Activated CD4-positive, alpha-beta T cell treated with anti-CD3 and anti-CD28 coated beads, Interleukin-10, Interleukin-2, amounts not matched to agents 100 ng/mL and 50 ng/mL, durations not matched to agents 16 hours and 8 hours (primary cell): ENCODE results near the gene ZNF718.
"Not testable (repeated sequence)": the region's sequence is repeated elsewhere in the genome, so short reads cannot be mapped to it uniquely, and the experiment has no call there.

Source experiments
- DNase-seq: peaks from one replicate; pipeline ENCODE4 v3.0.0-alpha.2; 2020

Gene ZNF718

DNA sequence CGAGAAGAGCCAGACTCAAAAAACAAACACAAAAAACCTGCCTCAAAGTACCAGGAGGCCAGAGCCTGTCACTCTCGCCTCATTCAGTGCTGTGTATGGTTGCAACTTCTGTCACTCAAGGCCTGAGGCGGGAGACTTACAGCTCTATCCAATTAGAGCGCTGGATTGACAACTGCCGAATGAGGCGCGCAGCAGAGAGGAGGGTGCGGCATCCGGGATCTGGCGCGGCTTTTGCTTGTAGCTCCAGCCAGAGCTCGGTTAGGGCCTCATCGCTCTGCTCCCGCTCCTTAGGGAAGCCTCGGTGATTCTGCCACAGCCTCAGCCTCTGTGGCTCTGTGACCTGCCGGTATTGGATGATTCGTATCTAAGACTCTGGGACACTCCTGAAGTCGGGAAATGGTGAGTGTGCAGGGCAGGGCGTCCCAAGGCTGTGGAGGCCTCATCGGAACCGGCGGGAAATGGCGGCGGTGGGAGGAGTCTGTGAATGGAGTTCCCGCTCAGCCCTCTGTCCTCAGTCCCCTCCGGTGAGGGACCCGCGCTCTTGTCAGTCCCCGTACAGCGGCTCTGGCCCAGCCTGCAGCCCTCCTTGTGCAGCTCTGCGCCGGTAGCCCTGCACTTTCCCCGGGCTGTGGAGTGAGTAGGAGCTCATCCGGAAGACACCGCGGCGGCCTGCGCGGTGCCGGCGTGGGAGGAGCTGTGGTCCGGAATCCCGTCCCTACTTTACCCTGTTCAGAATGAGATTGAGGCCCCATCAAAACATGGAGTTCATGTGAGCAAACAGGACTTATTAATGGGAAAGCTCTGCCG lies at the start of gene ZNF718:
Gene ZNF718 (plus strand): TSS at position 227 of the 807 bp plus-strand sequence. CDS start 170 bp downstream, at position 397.
- DNase-seq: peak; percentile 96

DNA sequence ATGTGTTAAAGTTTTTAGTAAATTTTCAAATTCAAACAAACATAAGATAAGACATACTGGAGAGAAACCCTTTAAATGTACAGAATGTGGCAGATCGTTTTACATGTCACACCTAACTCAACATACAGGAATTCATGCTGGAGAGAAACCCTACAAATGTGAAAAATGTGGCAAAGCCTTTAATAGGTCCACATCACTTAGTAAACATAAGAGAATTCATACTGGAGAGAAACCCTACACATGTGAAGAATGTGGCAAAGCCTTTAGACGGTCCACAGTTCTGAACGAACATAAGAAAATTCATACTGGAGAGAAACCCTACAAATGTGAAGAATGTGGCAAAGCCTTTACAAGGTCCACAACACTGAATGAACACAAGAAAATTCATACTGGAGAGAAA lies 38.4 kb upstream of the ZNF718 start:
- no peak for DNase-seq

DNA sequence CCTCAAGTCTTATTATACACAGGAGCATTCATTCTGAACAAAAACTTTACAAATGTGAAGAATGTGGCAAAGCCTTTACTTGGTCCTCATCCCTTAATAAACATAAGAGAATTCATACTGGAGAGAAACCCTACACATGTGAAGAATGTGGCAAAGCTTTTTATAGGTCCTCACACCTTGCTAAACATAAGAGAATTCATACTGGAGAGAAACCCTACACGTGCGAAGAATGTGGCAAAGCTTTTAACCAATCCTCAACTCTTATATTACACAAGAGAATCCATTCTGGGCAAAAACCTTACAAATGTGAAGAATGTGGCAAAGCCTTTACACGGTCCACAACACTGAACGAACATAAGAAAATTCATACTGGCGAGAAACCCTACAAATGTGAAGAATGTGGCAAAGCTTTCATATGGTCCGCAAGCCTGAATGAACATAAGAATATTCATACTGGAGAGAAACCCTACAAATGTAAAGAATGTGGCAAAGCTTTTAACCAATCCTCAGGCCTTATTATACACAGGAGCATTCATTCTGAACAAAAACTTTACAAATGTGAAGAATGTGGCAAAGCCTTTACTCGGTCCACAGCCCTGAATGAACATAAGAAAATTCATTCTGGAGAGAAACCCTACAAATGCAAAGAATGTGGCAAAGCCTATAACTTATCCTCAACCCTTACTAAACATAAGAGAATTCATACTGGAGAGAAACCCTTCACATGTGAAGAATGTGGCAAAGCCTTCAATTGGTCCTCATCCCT lies 37.6 kb upstream of the ZNF718 start:
- not testable (repeated sequence) for DNase-seq

DNA sequence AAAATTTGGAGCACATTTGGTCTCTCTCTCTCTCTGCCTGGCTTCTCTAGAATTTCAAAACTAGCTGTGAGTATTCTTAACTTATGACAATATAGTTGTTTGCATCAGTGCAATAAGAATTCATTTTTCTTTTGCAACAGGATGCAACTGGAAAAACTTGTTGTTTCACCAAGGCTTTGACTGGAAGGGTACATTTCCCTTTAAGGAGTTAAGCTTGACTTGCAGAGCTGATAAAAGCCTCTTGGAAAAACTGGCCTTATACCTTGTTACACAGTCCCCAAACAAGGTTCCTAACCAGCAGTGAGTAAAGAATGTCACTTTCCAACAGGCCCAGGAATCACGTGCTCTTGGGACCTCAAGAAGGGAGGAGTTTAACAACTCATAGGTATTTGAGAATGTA lies 25.9 kb upstream of the ZNF718 start:
- no peak for DNase-seq

DNA sequence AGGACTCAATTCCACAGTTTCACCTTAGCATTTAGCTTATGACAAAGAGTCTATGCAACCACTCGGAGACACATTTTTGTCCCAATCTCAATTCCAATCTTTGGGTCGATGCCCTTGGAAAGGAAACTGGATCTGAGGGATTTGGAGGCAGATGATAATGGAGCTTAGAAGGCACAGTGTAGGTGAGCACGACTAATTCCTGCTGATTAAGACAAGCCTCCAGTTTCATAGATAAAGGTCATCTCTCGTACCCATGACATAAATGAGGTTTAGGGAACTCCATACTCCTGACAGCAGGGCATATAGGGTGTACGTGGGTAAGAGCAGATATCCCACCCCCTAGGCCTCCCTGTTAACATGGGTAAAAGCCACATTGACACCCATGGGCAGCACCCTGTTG lies 24.4 kb upstream of the ZNF718 start:
- no peak for DNase-seq

DNA sequence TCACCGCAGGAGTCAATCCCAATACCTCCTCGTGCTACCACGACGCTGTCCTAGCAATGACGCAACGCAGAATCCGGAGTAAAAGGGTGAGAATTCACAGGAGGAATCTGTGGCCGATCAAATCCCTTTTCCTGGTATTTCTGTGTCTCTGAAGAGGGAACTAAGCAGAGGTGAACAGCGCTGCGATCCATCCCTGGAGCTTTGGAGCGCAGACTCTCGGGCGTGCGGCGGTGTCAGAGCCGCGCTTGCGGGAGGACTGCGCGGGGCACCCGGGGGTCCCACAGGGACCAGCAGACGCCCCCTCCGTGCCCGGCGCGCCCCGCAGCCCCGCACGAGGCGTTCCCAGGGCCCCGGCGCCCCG lies 17.2 kb upstream of the ZNF718 start:
- DNase-seq: no peak

DNA sequence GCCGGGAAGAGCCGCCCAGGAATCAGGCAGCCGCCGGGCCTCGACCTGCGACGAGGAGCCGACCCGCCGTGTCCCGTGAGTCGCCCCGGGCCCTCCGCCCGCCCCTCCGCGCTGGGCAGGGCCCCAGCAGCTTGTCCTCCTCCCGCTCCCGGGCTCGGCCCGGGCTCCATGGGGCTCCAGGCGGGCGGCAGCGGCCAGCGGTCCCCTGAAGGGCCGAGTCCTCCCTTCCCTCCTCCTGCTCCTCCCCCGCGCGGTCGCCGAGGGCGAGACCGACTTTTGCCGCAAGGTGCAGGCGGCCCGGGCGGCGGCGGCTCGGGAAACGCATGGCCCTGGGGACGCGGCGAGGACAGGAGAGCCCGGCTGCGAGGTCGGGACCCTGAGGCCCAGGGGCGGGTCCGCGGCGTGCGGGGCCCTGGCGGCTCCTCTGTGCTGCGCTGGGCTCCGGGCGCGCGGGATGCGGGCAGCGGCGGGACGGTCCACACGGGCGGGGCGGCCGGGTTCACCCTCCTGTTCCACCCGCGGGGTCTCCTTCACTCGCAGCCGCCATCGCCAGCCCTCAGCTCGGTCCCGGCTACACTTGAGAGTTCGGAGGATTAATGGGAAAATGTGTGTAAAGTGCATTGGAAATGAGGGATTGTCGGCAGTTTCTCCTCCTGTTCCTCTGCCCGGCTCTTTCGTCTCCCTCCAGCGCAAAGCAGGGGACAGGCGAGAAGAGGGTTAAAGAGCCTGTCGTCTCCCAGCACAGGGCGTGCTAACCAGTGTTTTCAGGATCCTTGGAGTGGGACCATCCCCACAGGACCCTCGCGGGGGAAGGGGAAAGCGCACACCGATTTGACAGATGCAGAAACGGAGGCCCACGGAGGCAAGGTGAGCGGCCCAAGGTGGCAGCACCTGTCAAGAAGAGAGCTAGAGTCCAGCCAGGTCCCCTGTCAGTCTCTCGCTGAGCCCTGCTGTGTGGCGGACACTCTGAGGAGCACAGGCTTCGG lies 16.6 kb upstream of the ZNF718 start:
- no peak for DNase-seq

DNA sequence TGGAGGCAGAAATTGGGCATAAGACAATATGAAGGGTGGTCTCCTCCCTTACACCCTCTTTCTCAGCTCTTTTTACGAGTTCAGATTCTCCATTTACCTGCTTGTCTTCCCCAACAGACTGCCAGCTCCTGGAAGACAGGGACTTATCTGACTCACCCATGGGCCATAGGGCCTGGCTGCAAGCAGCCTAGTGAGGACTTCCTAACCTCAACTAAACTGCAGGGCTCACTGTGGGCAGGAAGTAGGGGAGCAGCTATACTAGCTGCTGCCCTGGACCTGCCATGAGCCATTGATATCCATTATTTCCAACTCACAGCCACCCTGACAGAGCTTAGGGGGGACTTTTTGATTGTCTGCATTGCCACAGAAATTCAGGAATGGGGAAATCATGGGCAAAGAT lies 11.5 kb upstream of the ZNF718 start:
- DNase-seq: no peak

DNA sequence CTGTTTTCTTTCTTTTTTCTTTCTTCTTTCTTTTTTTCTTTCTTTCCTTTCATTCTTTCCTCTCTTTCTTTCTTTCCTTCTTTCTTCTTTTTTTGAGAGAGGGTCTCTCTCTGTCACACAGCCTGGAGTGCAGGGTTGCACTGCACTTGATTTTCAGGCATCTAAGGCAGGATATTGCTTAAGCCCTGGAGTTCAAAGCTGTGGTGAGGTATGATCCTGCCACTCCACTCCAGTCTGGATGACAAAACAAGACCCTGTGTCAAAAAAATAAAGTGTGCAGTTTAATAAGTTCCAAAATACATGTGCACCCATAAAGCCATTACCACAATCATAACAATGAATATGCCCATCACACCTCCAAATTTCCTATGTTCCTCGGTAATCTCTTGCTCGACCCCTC lies 10.6 kb upstream of the ZNF718 start:
- DNase-seq: no peak

DNA sequence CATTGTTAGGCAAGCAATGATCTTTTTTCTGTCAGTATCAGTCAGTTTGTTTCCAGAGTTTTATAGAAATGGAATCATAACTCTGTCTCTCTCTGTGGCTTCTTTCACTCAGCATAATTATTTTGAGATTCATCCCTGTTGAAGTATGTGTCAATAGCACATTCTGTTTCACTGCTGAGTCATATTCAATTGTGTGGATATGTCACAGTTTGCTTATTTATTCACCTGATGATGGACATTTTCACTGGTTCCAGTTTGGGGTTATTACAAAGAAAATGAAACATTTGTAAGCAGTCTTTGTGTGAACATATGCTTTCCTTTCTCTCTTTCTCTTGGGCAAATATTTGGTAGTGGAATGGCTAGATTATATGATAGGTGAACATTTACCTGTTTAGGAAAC lies 10.2 kb upstream of the ZNF718 start:
- DNase-seq: no peak

DNA sequence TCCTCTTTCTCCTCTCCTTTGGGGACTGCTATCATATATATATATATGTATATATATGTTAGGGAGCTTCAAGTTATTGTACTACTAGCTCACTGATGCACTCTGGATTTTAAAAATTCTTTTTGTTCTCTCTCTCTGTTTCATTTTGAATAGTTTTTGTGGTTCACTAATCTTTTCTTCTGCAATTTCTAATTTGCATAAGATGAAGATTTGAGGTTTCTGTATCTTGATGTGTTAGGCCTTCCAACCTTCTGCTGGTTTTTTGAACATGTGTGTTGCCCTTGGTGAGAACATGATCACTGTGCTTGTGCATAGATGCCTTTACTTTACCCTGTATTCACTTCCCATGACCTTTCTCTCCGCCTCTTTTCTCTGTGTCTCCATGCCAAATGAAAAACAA lies 7.8 kb upstream of the ZNF718 start:
- no peak for DNase-seq

DNA sequence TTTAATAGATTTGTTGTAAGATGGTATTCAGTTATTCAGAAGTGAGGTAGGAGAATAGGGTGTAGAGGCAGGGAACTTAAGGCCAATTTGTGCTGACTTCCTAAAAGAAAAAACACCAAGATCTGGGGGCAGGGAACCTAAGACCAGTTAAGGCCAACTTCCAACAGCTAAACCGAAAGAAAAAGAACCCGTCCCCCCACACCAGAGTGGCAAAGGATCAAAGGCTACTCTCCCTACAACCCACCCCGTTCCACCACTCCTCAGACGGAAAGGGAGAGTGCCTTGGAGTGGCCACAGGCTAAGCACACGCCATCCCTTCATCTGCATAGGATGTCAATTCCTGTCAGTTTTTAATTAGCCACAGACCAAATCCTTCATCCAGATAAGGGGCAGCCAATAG lies 3.7 kb upstream of the ZNF718 start:
- DNase-seq: no peak

DNA sequence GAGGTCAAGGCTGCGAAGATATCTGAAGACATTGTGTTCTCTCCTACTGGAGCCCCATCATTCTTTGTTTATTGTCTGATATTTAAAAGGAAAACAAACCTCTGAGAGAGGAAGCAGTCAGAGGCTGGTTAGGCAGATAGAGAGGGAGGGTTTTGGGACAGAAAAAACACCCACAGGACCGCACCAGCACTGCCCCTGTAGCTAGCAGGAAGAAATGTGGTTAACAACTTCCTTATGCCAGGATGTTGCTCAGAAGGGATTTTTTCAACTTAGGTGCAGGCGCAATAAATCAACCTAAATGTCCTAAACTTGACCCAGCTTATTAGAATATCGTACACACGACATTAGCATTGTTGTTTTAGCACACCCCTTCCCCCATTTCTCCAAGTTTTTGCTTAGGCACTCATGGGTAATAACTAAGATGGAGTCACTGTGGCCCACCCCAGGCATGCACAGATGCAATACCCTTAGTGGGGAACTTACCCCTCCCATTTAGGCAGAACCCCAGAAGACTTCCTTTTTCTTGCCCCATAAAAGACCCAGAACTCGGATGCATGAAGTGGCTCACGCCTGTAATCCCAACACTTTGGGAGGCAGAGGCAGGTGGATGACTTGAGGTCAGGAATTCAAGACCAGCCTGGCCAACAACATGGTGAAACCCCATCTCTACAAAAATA lies 2.8 kb upstream of the ZNF718 start:
- peak; percentile 50 for DNase-seq

DNA sequence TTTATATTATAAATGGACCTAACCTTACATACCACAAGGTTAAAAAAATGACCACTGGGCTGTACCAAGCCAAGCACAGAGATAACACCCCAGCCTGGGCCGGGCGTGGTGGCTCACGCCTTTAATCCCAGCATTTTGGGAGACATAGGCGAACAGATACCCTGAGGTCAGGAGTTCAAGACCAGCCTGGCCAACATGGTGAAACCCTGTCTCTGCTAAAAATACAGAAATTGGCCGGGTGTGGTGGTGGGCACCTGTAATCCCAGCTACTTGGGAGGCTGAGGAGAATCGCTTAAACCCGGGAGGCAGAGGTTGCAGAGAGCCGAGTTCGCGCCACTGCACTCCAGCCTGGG lies 403 bp upstream of the ZNF718 start:
- DNase-seq: not testable (repeated sequence)

DNA sequence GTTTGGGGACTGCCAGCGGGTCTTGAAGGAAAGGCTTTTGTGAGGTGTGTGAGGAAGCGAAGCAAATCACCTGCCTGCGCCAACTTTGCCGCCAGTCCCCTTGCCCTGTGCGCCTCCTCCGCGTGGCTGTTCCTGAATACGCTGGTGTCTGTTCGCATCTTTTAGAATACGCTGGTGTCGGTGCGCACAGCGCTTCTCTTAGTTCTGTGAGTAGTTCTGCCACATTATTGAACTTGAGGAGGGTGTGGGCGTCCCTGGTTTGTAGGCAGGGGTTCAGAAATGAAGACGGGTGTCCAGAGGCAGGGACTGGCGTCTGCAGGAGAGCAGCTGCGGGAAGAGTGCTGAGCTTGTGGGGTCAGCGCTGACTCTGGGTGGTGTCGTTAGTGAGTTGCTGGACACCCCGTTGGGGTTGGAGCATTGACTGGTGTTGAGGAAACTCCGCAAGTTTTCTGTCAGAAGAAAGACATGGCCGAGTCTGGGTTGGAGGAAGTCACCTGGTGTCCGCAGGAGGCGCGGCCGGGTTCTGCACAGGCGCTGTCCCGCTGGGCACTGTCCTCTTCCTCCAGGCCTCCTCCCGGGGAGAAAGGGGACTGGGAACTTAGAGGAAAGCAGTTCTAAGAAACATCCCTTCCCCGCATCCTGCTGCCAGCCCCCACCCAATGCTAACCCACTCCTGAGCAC lies 930 bp downstream of the ZNF718 start:
- DNase-seq: peak; percentile 41

DNA sequence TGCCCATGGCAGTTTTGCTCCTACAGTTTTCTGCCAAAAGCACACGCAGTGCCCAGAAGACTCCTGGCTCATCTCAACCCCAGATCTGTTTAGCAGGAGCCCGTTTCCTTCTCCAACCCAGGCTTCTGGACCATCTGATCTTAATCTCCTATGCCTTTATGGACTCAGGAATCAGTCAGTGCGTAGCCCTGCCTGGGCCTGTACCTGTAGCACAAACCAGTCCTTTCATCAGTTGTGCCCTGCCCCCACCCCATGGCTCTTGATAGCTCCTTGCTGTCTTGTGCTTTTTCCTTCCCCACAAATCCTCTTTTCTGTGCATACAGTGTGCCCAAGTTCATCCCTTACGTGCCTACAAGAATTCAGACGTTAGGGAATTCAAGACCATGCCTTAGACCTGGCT lies 1.5 kb downstream of the ZNF718 start:
- no peak for DNase-seq

DNA sequence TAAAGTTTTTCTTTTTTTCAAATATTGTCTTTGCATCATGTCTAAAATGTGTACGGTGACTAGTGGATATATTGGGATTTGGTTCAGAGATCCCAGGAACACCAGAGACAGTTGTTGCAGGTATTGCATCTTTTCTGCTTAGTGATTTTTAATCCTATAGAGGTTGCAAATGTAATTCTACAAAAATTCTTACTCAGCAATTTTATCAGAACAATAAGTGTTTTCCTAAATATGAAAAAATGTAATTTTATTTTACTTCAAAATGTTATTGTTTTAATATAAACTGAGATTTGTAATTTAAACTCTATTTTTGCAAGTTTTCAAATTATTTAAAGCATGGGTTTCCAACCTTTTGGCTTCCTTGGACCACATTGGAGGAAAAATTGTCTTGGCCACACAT lies 8.2 kb downstream of the ZNF718 start:
- no peak for DNase-seq

DNA sequence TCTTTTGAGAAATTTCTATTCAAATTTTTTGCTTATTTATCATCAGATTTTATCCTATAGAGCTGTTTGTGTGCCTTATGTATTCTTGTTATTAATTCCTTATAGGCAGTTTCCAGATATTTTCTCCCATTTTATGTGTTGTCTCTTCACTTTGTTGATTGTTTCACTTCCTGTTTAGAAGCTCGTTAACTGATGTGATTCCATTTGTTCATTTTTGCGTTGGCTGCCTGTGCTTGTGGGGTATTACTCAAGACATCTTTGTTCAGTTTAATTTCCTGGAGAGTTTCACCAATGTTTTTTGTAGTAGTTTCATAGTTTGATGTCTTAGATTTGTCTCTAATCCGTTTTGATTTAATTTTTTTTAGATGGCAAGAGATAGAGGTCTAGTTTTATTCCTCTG lies 14.6 kb downstream of the ZNF718 start:
- no peak for DNase-seq

DNA sequence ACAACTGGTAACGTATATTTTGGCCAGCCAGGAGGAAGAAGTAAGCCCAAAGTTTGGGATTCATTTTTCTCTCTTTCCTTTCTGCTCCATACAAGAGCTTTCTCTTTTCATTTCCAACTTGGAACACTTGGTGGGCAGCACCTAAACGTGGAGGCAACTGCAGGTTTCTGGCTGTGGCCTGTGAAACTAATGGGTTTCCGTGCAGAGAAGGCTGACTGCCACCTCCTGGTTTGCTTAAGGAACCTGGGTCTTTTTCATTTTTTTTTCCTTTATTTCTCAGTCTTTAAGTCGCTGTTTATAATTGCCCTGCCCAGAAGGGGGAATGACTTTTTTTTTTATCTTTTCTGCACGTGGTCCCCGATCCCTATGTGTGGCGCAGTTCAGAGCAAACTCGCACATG lies 15.4 kb downstream of the ZNF718 start:
- no peak for DNase-seq

DNA sequence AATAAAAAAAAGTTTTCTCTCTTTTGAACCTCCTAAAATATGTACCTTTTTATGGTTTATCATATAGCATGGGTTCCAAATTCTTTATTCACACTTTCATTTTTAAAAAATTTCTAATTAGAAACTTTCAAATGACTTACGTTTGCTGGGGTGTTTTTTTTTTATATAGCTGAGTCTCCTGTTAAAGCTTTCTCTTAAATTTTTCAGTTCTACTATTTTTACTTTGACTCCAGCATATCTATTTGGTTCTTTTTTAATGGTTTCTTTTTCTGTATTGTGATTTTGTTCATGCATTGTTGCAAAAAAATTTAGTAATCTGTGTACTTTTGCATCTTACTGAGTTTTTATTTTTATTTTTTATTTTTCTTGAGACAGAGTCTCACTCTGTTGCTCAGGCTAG lies 22.3 kb downstream of the ZNF718 start:
- DNase-seq: no peak

DNA sequence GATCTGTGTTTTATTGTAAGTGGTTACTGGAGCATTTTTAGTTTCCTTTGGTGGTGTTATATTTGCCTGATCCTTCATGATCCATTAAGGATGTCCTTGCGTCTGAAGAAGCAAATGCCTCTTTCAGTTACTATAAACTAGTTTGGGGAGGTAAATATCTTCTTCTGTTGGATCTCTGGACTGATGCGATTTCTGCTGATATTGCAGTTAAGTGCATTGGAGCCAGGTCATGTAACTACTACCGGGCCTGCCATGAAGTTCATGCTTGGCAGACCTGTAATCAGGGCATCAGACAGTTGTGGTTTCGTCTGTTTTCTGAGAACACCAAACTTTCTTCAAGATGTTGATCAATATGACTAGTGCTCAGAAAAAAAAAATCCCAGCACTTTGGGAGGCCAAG lies 22.9 kb downstream of the ZNF718 start:
- no peak for DNase-seq
